ENCODE data around the gene PYCR2.
"Not testable (repeated sequence)": the region's sequence is repeated elsewhere in the genome, so short reads cannot be mapped to it uniquely, and the experiment has no call there.

Gene PYCR2

DNA sequence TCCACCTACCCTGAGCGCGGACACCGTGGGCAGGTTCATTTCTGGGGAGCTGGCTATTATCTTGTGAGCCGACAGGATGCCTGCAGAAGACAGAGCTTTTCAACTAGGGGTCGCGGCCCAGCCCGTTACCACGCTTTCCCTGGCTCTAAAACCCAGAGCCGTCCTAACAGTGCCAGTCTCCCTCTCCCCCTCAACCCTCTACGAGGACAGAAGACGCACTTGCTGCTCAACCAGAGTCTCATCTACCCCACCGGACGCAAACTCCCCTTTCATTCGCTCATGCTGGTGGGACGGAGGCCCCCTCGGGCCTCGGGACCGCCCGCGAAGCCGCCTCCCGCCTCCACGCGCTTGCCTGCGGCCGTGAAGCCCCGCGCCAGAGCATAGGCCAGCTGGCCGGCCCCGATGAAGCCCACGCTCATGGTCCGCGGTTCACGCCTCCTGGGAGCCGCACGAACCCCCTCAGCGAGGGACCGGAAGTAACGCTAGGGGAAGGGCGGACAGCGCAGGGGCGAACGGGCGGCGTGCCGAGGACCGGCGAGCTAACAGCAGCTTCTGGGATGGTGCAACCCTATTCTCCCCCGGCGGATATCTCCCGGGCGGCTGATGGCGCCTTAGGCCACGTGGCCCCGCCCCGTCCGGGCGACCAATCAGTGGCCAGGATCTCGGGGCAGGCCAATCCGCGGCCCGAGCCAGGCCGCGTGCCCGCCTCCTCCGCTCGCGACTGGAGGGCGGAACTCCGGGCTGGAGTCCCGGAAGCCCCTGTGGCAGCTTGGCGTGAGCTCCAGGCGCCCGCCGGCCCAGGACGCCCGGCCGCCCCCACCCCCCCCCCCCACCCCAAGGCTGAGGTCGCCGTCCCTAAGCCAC lies at the start of gene PYCR2:
PYCR2 (minus strand) TSS at position 559 of the 864 bp plus-strand sequence; CDS start at position 419, 140 bp downstream.
- DNase-seq, result peak; percentile 99

DNA sequence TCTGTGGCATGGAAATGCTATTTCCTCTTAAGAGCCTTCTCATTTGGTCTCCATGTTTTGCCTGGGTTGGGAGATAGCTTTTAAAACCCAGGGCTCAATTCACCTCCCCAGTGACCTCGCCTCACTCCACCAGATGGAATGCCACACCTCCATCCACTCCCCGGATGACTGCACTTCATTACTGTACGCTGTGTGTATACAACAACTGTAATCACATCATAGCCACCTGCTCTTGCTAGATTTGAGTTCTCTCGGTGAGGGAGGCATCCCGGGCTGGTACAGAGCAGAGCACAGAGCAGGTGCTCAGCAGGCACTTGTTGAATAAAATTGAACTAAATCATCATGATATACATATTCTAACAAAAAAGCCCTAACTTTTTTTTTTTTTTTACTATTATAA lies 49.1 kb upstream of the PYCR2 start:
- DNase-seq, result no peak

DNA sequence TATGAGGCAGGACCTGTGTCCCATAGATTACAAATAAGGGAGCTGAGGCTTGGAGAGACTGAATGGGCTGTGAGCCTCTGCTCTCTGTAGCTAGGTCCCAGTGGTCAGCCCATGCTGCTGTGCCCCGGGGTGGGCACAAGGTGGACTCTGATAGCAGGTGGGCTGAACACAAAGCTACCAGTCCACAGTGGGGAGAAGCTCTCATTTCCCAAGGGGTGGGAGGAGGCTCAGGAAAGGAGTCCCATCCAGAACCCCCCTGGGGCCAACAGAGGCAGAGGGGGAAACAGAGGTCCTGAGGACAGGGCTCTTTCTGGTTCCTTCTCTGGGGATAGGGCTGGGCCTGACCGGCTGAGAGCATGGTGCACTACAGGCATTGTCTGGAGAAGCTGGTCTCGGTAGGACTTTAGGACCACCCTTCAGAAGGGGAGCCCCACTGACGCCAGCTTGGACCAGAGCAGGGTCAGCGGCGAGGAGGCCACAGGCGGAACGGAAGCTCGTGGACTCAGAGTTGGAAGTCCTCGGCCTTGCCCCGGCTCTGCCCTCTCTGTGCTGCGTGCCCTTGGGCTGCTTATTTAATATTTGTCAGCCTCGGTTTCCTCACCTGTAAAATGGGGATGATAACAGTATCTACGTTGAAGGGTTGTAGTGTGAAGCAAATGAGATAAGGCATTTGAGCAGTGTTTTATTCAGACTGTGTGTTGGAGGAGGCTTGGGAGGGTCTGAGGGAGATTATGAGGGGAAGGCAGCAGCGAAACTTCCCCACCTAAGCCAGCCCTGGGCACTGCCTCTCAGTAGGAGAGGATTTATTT lies 48.5 kb upstream of the PYCR2 start:
- DNase-seq, result no peak

GRCh38 chr1:225970592-225971157 lies 46.6 kb upstream of the PYCR2 start:
- DNase-seq, result not testable (repeated sequence)

GRCh38 chr1:225969751-225970150 lies 45.7 kb upstream of the PYCR2 start:
- not testable (repeated sequence) for DNase-seq

DNA sequence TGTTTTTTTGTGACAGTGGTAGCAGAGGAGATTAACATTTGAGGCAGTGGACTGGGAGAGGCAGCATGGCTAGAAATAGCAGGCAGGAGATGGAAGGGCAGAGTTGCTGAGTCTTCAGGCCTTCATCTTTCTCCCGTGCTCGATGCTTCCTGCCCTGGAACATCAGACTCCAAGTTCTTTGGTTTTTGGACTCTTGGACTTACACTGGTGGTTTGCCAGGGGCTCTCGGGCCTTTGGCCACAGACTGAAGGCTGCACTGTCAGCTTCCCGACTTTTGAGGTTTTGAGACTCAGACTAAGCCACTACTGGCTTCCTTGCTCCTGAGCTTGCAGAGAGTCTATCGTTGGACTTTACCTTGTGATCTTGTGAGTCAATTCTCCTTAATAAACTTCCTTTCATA lies 41.2 kb upstream of the PYCR2 start:
- DNase-seq, result no peak

GRCh38 chr1:225963735-225964530 lies 39.9 kb upstream of the PYCR2 start:
- DNase-seq, result no peak

GRCh38 chr1:225962440-225962975 lies 38.5 kb upstream of the PYCR2 start:
- peak; percentile 44 for DNase-seq

DNA sequence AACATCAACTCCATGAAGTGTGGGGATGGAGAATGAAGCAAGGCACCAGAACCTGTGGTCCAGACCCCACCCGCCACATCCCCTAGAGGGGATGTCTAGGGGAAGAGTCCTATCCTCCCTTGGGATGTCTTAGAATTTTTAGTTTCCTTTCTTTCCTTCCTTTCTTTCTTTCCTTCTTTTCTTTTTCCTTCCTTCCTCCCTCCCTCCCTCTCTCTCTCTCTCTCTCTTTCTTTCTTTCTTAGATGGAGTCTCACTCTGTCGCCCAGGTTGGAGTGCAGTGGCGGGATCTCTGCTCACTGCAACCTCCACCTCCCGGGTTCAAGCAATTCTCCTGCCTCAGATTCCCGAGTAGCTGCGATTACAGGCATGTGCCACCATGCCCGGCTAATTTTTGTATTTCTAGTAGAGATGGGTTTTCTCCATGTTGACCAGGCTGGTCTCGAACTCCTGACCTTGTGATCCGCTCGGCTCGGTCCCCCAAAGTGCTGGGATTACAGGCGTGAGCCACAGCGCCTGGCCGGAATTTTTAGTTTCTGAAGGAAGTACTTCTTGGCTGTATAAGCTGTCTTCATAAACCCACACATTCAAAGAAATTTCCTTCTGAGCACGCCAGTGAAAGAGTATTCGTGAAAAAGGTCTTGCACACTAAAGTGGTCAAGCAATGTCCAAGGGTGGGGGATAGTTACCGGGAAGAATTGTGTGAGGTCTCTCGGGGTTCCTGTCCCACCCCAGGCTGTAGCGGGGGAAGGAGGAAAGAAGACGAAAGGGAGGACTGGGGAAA lies 37.8 kb upstream of the PYCR2 start:
- no peak for DNase-seq

DNA sequence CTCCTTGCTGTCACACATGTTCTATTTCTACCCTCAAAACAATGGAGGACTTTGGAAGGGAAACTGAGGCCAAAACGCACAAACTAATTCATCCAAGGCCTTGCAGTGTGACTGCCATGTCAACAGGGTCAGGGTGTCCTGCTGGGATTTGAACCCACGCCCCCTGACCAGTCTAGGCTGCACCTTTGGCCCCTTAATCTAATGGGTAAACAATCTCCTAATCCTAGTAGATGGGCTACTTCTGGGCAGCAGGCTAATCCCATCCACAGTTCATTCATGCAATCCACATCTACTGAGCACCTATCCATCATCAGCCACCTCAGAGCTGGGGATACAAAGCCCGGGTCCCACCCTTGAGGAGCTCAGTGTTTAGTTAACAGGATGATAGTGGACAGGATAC lies 34.0 kb upstream of the PYCR2 start:
- DNase-seq, result no peak

GRCh38 chr1:225954753-225955152 lies 30.7 kb upstream of the PYCR2 start:
- DNase-seq, result no peak

DNA sequence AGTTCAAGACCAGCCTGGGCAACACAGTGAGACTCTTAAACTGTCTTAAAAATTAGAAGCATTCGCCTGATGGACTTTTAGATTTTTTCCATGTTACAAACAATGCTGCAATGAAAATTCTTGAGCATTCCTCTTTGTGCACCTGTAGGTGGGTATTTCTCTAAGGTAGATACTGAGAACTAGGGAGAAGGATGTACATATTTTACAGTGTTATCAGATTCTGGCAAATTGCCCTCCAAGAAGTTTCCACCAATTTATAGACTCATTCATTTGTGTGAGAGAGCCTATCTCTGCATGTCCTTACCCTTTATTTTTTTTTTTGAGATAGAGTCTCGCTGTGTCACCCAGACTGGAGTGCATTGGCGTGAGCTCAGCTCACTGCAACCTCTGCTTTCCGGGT lies 29.3 kb upstream of the PYCR2 start:
- DNase-seq, result no peak

DNA sequence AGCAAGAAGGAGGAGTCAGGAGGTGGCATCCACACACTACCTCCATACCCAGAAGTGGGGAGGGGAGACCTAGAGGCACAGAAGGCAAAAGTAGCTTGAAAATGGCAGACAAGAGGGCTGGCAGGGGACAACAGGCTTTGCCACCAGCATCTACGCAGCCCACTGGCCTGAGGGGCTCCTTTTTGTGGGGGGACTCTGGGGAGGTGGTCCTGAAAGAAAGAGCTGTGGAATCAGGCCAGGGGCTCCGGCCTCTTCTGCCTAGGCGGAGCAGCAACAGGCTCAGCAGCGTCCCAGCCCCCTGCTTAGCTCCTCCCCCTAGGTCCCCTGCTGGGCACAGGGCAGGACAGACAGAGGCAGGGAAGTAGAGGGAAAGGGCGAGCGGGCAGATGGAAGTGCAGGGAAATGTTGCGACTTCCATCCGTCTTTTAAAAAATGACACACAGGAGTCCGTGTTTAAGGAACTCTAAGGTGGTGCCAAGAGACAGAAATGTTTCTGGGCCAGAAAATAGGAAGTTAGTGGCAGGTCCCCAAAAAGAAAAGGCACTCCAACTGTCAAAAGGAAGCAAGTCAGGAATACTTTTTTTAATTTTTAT lies 27.0 kb upstream of the PYCR2 start:
- no peak for DNase-seq

DNA sequence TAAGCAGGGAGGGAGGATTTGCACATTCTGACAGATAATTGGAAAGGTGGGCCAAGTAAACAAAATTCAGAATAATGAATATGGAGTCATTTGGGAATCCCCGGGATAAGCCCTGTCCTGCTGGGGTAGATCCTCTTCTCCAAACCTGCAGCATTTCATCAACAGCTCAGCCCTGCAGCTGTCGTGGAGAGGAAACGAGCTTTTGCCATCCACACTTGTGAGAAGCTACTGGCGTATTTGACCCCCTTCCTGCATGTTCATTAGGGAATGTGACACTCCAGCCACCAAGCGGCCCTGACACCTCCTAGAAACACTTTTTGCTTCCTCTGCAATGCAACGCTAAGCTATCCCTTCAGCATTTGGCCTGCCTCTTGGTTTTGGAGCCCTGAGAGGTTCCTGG lies 25.0 kb upstream of the PYCR2 start:
- DNase-seq, result no peak

DNA sequence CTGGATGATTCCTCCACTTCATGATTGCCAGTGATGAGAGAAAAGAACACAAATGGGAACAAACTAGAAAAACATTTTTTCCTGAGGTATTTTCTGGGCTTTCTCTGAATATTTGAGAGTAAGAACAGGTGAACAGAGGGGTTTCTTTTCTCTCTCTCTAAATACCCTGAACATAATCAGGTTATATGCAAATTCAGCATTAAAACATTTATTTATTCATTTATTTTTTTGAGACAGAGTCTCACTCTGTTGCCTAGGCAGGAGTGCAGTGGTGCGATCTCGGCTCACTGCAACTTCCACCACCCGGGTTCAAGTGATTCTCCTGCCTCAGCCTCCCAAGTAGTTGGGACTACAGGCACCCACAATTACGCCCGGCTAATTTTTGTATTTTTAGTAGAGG lies 22.8 kb upstream of the PYCR2 start:
- DNase-seq, result no peak

DNA sequence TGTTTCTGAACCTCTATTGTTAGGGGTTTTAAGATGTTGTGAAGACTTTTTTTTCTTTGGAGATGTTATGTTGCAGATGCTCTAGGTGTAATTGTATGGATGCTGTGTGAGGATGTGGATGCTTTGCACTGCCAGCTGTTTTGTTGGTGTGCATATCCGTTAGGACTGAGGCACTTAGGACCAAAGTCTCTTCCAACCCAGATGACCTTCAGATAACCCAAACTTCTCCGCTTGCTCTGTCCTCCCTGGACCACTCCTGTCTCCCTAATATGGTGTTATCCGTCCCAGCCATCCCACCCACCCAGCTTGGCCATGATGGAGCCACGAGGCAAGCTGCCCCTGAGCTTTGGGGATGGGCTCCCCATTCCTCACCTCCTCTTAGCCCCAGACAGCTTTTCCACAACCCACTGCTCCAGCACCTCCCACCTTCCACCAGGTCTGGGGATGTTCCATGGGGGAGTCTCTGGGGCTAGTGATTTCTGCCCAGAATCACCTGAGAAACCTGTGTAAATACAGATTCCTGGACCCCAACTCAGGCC lies 22.1 kb upstream of the PYCR2 start:
- DNase-seq, result no peak

DNA sequence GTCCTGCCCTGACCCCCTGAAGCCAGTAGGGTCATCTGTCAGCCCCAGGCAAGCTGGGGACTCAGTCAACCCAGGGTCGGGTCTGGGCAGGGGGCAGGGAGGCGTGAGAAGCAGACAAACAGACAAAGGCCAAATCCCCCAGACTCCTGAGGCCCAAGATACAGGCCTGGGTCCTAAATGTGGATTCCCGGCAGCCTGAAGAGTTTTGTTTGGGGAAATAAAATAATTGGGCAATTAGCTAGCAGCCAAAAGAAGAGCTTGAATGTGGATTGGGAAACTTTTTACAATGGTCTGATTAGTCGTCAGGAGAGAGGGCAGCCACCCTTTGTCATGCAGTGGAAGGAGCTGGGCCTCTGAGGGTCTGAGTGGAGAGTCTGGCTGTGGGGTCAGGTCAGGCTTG lies 21.5 kb upstream of the PYCR2 start:
- DNase-seq, result no peak

- no peak for DNase-seq
These were observed 20.9 kb upstream of the PYCR2 start for GRCh38 chr1:225944951-225945350.

DNA sequence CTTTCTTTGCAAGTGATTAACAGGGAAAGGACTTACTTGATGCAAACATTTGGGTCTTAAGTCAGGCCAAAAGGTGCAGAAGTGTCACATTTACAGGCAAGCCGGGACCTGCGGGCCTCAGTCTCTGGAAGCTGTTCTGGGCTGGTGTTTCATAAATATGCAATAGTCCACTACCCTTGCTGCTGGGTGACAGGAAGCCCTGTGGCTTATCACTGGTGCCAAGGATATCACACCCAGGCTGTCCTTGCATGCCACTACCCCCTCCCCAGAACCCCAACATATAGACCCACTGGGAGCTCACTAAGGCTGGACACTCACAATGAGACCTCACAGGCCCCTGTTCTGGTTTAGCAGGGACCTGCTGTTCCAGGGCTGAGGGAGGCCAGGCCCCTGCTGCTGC lies 20.3 kb upstream of the PYCR2 start:
- no peak for DNase-seq

- DNase-seq, result no peak
These were observed 19.5 kb upstream of the PYCR2 start for GRCh38 chr1:225943582-225943981.

- no peak for DNase-seq
These were observed 18.5 kb upstream of the PYCR2 start for GRCh38 chr1:225942574-225942973.

Data from retina (tissue), 1 donor.